Stimulated activated CD4-positive, alpha-beta T cell treated with anti-CD3 and anti-CD28 coated beads, Interleukin-12 subunit alpha, Interleukin-12 subunit beta, amount 100 ng/mL, for 24 hours (primary cell): ENCODE data around the gene CUZD1.
"Not testable (repeated sequence)": the region's sequence is repeated elsewhere in the genome, so short reads cannot be mapped to it uniquely, and the experiment has no call there.

Experiments
- DNase-seq, 2 experiments: peaks; one replicate each; pipeline ENCODE4 v3.0.0-alpha.2; 2020; ENCODE audit warnings: low read depth in 2 of 2

The CUZD1 gene

GRCh38 chr10:122845783-122846332 is at the start of gene CUZD1:
Gene CUZD1, minus strand, starts transcription at chr10:122845857. Its CDS starts 14 bp downstream, at chr10:122845843.
- DNase-seq: no peak

GRCh38 chr10:122894261-122894944 is 48.7 kb upstream of the CUZD1 start:
- DNase-seq: no peak

- no peak for DNase-seq
These were observed 38.5 kb upstream of the CUZD1 start for GRCh38 chr10:122884166-122884565.

GRCh38 chr10:122882766-122883165 is 37.1 kb upstream of the CUZD1 start:
- DNase-seq: no peak

- peak; percentile 90 to 91 for DNase-seq
These were observed 33.9 kb upstream of the CUZD1 start, which contains the start of gene FAM24B for GRCh38 chr10:122879339-122880273. Gene FAM24B, minus strand, starts transcription at chr10:122879581. Its CDS starts 29,066 bp downstream, at chr10:122850515.

GRCh38 chr10:122878799-122879338 is 33.2 kb upstream of the CUZD1 start:
- DNase-seq: peak in 1 of 2 experiments; percentile 1

GRCh38 chr10:122877264-122877663 is 31.6 kb upstream of the CUZD1 start:
- DNase-seq: no peak

GRCh38 chr10:122876467-122876855 is 30.8 kb upstream of the CUZD1 start:
- no peak for DNase-seq

GRCh38 chr10:122875843-122876466 is 30.3 kb upstream of the CUZD1 start:
- no peak for DNase-seq

GRCh38 chr10:122871947-122872346 is 26.3 kb upstream of the CUZD1 start:
- DNase-seq: not testable (repeated sequence)

GRCh38 chr10:122868768-122869167 is 23.1 kb upstream of the CUZD1 start:
- not testable (repeated sequence) for DNase-seq

GRCh38 chr10:122866757-122867482 is 21.3 kb upstream of the CUZD1 start:
- DNase-seq: not testable (repeated sequence)

GRCh38 chr10:122864901-122865300 is 19.2 kb upstream of the CUZD1 start:
- DNase-seq: no peak

GRCh38 chr10:122864194-122864592 is 18.5 kb upstream of the CUZD1 start:
- no peak for DNase-seq

- no peak for DNase-seq
These were observed 17.8 kb upstream of the CUZD1 start for GRCh38 chr10:122863216-122864193.

- DNase-seq: no peak
These were observed 16.1 kb upstream of the CUZD1 start for GRCh38 chr10:122861711-122862161.

- DNase-seq: no peak
These were observed 13.9 kb upstream of the CUZD1 start for GRCh38 chr10:122859527-122859926.

GRCh38 chr10:122858042-122858441 is 12.4 kb upstream of the CUZD1 start:
- not testable (repeated sequence) for DNase-seq

- DNase-seq: no peak
These were observed 11.2 kb upstream of the CUZD1 start for GRCh38 chr10:122856902-122857301.

GRCh38 chr10:122855745-122856144 is 10.1 kb upstream of the CUZD1 start:
- DNase-seq: no peak
